OCI-LY7 (cell line): Measurements from ENCODE around the gene FIG4. TPM values are rescaled to one million over a fixed set of nuclear protein-coding genes. Genes with fewer than 3 reads are reported as not detected.

Experiments used
- BruUV-seq: library from RNA; stranded (reverse); fragments of 400-500 nt; replicated peaks from 2 replicates; lab custom pipeline; 2021; lab: Mats Ljungman, UMichigan
- CTCF ChIA-PET: fragments of 300-600 bp; sonication (Branson Sonifier 250); formaldehyde crosslinking; loops from one replicate; lab custom pipeline; 2022; ENCODE audit warnings: antibody characterized with exemption; ENCODE audit not compliant: unreplicated experiment; lab: Charles Lee
- POLR2A ChIA-PET: fragments of 300-600 bp; sonication (Branson Sonifier 250); formaldehyde crosslinking; loops from one replicate; lab custom pipeline; 2022; ENCODE audit warnings: antibody characterized with exemption; lab: Charles Lee
- DNase-seq: peaks from one replicate; pipeline ENCODE4 v3.0.0-alpha.2; 2015; ENCODE audit warnings: low spot score
- H2AFZ ChIP-seq: fragments of 200-600 bp; sonication (generic), shearing (Covaris generic); 2 replicates; pipeline ENCODE4 v1.6.1; 2014; ENCODE audit warnings: mild to moderate bottlenecking, antibody characterized with exemption, low read length, moderate library complexity
- H3K27ac ChIP-seq: fragments of 200-600 bp; sonication (generic); 2 replicates; pipeline ENCODE4 v1.5.1; 2014; ENCODE audit warnings: mixed run types, low read depth, mild to moderate bottlenecking, moderate library complexity, low read length, inconsistent platforms; ENCODE audit not compliant: poor library complexity, severe bottlenecking
- H3K36me3 ChIP-seq: fragments of 200-600 bp; sonication (generic); 2 replicates; pipeline ENCODE4 v1.6.1; 2014; ENCODE audit warnings: mild to moderate bottlenecking, antibody characterized with exemption, low read length, moderate library complexity, mixed read lengths; ENCODE audit not compliant: insufficient read depth
- H3K4me1 ChIP-seq: fragments of 200-600 bp; sonication (generic); 2 replicates; pipeline ENCODE4 v1.5.1; 2014; ENCODE audit warnings: mild to moderate bottlenecking, low read length; ENCODE audit not compliant: insufficient read depth, poor library complexity, severe bottlenecking
- H3K4me2 ChIP-seq: fragments of 200-600 bp; sonication (generic); 2 replicates; pipeline ENCODE4 v1.6.1; 2014; ENCODE audit warnings: mild to moderate bottlenecking, low read length
- H3K4me3 ChIP-seq: fragments of 200-600 bp; sonication (generic); 2 replicates; pipeline ENCODE4 v1.5.1; 2014; ENCODE audit warnings: mild to moderate bottlenecking, low read depth, low read length; ENCODE audit not compliant: poor library complexity, severe bottlenecking
- H3K79me2 ChIP-seq: fragments of 200-600 bp; sonication (generic); 2 replicates; pipeline ENCODE4 v1.6.1; 2016; ENCODE audit warnings: low read depth, mild to moderate bottlenecking, low read length, moderate library complexity, mixed read lengths; ENCODE audit not compliant: insufficient read depth
- H3K9me2 ChIP-seq: fragments of 200-600 bp; sonication (generic); 2 replicates; pipeline ENCODE4 v1.6.1; 2016; ENCODE audit warnings: mild to moderate bottlenecking, low read length, mixed read lengths; ENCODE audit not compliant: insufficient read depth
- H3K9me3 ChIP-seq: fragments of 200-600 bp; sonication (generic); 2 replicates; pipeline ENCODE4 v1.6.1; 2014; ENCODE audit warnings: mild to moderate bottlenecking, mixed run types, low read length, mixed read lengths
- H4K20me1 ChIP-seq: fragments of 200-600 bp; sonication (generic); 2 replicates; pipeline ENCODE4 v1.6.1; 2014; ENCODE audit warnings: mild to moderate bottlenecking, antibody characterized with exemption, low read length, moderate library complexity, mixed read lengths; ENCODE audit not compliant: insufficient read depth
- EZH2phosphoT487 ChIP-seq: fragments of 200-600 bp; sonication (generic); IDR thresholded peaks from 2 replicates; pipeline ENCODE4 v1.6.1; 2018; ENCODE audit warnings: low read depth, borderline replicate concordance, mild to moderate bottlenecking, mixed run types, antibody characterized with exemption, low read length, moderate library complexity, mixed read lengths
- intact Hi-C: fragments of 100-400 bp; cut with micrococcal nuclease; formaldehyde crosslinking; loops from one replicate; pipeline ENCODE4 v1.10.0; 2022; ENCODE audit not compliant: unreplicated experiment
- total RNA-seq, 2 experiments: library from RNA; depleted of rRNA in 1 of 2; stranded (reverse); fragments of >200 nt in 1 of 2; shearing (Covaris generic) in 1 of 2; gene quantifications; 2 replicates each; pipeline ENCODE4 v1.2.3, GENCODE V29; 2014 to 2022
- TF ChIP-seq, protein P1 (sequence below): fragments of 200-600 bp; sonication (generic); conservative IDR thresholded peaks from 2 replicates; pipeline ENCODE4 v1.5.1; 2014; ENCODE audit warnings: mild to moderate bottlenecking, antibody characterized with exemption, low read length, moderate library complexity, mixed read lengths

The FIG4 gene
- total RNA-seq, 2 experiments from 2014 or later, result 13.3 to 22.9 TPM

- no peak for TF ChIP-seq EZH2phosphoT487
- TF ChIP-seq, protein P1, sequence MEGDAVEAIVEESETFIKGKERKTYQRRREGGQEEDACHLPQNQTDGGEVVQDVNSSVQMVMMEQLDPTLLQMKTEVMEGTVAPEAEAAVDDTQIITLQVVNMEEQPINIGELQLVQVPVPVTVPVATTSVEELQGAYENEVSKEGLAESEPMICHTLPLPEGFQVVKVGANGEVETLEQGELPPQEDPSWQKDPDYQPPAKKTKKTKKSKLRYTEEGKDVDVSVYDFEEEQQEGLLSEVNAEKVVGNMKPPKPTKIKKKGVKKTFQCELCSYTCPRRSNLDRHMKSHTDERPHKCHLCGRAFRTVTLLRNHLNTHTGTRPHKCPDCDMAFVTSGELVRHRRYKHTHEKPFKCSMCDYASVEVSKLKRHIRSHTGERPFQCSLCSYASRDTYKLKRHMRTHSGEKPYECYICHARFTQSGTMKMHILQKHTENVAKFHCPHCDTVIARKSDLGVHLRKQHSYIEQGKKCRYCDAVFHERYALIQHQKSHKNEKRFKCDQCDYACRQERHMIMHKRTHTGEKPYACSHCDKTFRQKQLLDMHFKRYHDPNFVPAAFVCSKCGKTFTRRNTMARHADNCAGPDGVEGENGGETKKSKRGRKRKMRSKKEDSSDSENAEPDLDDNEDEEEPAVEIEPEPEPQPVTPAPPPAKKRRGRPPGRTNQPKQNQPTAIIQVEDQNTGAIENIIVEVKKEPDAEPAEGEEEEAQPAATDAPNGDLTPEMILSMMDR, result no peak
- POLR2A ChIA-PET, result interaction anchor here (0.7 kb wide), 1 partner anchor 21 kb away, joined by 3 read pairs; no protein-coding TSS in a partner anchor
- CTCF ChIA-PET, result no interaction called here
- H3K36me3 ChIP-seq, result no peaks in the 10 kb centered on the region
- H3K4me2 ChIP-seq, result no peak overlapping the region
- intact Hi-C loops, result no loop called here
- H3K9me3 ChIP-seq, result no peaks in the 10 kb centered on the region
- no peaks in the 10 kb centered on the region for H3K79me2 ChIP-seq
- no peak overlapping the region for H3K27ac ChIP-seq
- no peak overlapping the region for H3K4me3 ChIP-seq
- no TSS peak for BruUV-seq
- DNase-seq, result no peak
- H2AFZ ChIP-seq, result no peak overlapping the region
- H3K4me1 ChIP-seq, result peaks cover 3% of the 10 kb centered on the region
- no peaks in the 10 kb centered on the region for H4K20me1 ChIP-seq
- no peaks in the 10 kb centered on the region for H3K9me2 ChIP-seq
These were observed 18.9 kb upstream of the FIG4 start for GRCh38 chr6:109672175-109672574.

DNA sequence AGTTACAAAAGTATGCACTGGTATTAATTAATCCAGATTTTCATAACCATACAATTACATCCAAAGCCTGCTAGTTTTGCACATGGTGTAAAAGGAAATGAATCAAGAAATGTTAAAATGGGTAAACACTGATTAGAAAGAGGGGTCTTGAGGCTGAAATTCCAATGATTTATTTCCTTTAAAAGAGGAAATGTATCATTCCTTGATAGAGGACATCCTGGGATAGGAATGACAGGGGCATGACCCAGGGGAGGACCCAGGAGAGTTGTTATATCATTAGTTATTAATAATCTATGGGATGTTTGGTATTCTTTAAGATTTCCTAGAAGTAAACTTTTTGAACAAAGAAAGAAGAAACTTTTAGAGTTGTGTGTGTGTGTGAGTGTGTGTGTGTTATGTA lies 18.3 kb upstream of the FIG4 start:
- peaks cover 3% of the 10 kb centered on the region for H3K4me1 ChIP-seq
- H3K9me2 ChIP-seq, result no peaks in the 10 kb centered on the region
- H3K4me3 ChIP-seq, result no peak overlapping the region
- H3K4me2 ChIP-seq, result no peak overlapping the region
- no peak overlapping the region for H3K27ac ChIP-seq
- DNase-seq, result no peak
- H2AFZ ChIP-seq, result no peak overlapping the region
- no peaks in the 10 kb centered on the region for H3K79me2 ChIP-seq
- intact Hi-C loops, result no loop called here
- no peaks in the 10 kb centered on the region for H3K36me3 ChIP-seq
- no peaks in the 10 kb centered on the region for H3K9me3 ChIP-seq
- ChIA-PET CTCF (no interaction called here), POLR2A (no interaction called here)
- TF ChIP-seq, protein P1, result no peak
- TF ChIP-seq EZH2phosphoT487, result no peak
- no TSS peak for BruUV-seq
- no peaks in the 10 kb centered on the region for H4K20me1 ChIP-seq

DNA sequence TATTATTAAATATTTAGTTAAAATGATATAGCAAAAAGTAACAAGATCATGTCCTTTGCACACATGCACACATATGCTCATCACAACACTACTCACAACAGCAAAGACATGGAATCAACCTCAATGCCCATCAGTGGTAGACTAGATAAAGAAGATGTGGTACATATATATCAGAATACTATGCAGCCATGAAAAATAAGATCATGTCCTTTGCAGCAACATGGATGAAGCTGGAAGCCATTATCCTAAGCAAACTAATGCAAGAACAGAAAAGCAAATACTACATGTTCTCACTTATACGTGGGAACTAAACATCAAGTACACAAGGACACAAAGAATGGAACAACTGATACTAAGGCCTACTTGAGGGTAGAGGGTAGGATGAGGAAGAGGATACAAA lies 14.4 kb upstream of the FIG4 start:
- Histone ChIP-seq H3K4me1 (peaks cover 3% of the 10 kb centered on the region), H4K20me1 (no peaks in the 10 kb centered on the region), H3K36me3 (no peaks in the 10 kb centered on the region), H2AFZ (no peak overlapping the region), H3K4me2 (no peak overlapping the region), H3K4me3 (no peak overlapping the region), H3K9me2 (no peaks in the 10 kb centered on the region), H3K79me2 (no peaks in the 10 kb centered on the region), H3K27ac (no peak overlapping the region), H3K9me3 (no peaks in the 10 kb centered on the region)
- intact Hi-C loops, result no loop called here
- CTCF ChIA-PET, result no interaction called here
- TF ChIP-seq, protein P1, result no peak
- TF ChIP-seq EZH2phosphoT487, result no peak
- no TSS peak for BruUV-seq
- POLR2A ChIA-PET, result no interaction called here
- no peak for DNase-seq
